Measurements from ENCODE around the gene TBX15. TPM values are rescaled to one million over a fixed set of nuclear protein-coding genes. Genes with fewer than 3 reads are reported as not detected.

Gene TBX15
- polyA plus RNA-seq, 1 donor (not counting 4 experiments of a cell fraction or from before 2014, with no cell fraction given), result not detected

DNA sequence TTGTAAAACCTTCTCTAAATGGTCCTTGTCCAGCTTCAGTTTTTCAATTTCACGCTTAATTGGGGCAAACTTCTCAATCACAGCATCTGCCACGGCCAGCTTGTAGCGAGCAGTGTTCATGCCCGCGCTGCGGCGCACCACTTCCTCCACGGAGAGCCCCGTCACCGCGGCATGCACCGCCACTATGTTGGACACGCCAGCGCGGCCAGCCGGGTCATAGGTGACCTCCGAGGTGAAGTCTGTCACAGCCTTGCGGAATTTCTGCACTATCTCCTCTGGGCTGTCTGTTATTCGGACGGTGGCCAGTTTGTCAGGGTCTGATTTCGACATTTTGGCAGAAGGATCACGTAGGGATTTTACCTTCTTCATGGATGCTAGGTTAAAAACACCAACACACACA lies 44.8 kb upstream of the TBX15 start:
- FAIRE-seq, result no peak
- TF ChIP-seq, protein P1, sequence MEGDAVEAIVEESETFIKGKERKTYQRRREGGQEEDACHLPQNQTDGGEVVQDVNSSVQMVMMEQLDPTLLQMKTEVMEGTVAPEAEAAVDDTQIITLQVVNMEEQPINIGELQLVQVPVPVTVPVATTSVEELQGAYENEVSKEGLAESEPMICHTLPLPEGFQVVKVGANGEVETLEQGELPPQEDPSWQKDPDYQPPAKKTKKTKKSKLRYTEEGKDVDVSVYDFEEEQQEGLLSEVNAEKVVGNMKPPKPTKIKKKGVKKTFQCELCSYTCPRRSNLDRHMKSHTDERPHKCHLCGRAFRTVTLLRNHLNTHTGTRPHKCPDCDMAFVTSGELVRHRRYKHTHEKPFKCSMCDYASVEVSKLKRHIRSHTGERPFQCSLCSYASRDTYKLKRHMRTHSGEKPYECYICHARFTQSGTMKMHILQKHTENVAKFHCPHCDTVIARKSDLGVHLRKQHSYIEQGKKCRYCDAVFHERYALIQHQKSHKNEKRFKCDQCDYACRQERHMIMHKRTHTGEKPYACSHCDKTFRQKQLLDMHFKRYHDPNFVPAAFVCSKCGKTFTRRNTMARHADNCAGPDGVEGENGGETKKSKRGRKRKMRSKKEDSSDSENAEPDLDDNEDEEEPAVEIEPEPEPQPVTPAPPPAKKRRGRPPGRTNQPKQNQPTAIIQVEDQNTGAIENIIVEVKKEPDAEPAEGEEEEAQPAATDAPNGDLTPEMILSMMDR (optimal IDR thresholded peaks at IDR 0.05 in 1 of 3, IDR thresholded peaks at IDR 0.05 in 1 of 3, conservative IDR thresholded peaks at IDR 0.05 in 1 of 3; ENCODE audit: extremely low read depth in 1 of 3, insufficient read depth in 2 of 3, low read length in 3 of 3), result no peak
- TF ChIP-seq EZH2 (IDR thresholded peaks at IDR 0.05; ENCODE audit: low read length), result no peak
- dilution Hi-C loops (cut with MboI; ENCODE audit: extremely low pct_ligation_motif_present, low sequenced_read_pairs), result no loop called here

DNA sequence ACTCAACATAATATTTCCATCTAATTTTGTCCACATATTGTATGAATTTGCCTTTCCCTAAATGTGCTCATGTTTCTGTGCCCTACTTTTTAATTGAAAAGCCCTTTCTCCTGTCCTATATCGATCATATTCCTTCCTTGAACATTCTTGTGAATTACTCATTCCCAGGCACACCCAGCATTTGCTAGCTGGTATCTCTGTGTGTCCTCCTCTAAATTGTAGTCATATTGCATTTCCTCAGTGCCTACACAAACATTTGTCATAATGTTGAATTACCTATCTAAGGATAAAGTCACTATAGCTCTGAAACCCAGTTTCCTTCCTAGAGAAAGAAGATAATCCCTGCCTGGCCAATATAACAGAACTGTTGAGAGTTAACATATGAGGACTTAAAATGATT lies 39.6 kb upstream of the TBX15 start:
- no peaks in the 10 kb centered on the region for H3K27me3 ChIP-seq (ENCODE audit: control insufficient read depth, extremely low read depth, insufficient read depth, low read length)
- DNase-seq (ENCODE audit: low read depth, low spot score) (no peak), FAIRE-seq (no peak)
- no peaks in the 10 kb centered on the region for H3K9me1 ChIP-seq (ENCODE audit: control insufficient read depth, extremely low read depth, insufficient read depth, low read length)
- no peak overlapping the region for H3K4me2 ChIP-seq (ENCODE audit: control insufficient read depth, extremely low read depth, insufficient read depth, low read depth, low read length)
- H4K20me1 ChIP-seq (ENCODE audit: control insufficient read depth, extremely low read depth, insufficient read depth, low read length), result no peaks in the 10 kb centered on the region
- H3K4me1 ChIP-seq (ENCODE audit: control insufficient read depth, extremely low read depth, insufficient read depth, low read length), result peaks cover 2% of the 10 kb centered on the region
- dilution Hi-C loops (cut with MboI; ENCODE audit: extremely low pct_ligation_motif_present, low sequenced_read_pairs), result no loop called here
- peaks cover 0 to 4% of the 10 kb centered on the region in 2 experiments for H3K36me3 ChIP-seq (ENCODE audit: control insufficient read depth in 2 of 2, extremely low read depth in 1 of 2, insufficient read depth in 2 of 2, low read length in 2 of 2)
- no peaks in the 10 kb centered on the region for H3K9me3 ChIP-seq (ENCODE audit: control insufficient read depth, low read depth, low read length)
- H3K4me3 ChIP-seq (ENCODE audit: control insufficient read depth in 2 of 3, extremely low read depth in 1 of 3, insufficient read depth in 2 of 3, low read depth in 1 of 3, low read length in 3 of 3), result no peak overlapping the region
- no peak overlapping the region for H3K27ac ChIP-seq (ENCODE audit: control insufficient read depth, insufficient read depth, low read length)
- H3K9ac ChIP-seq (ENCODE audit: control insufficient read depth, extremely low read depth, insufficient read depth, low read length), result no peak overlapping the region
- TF ChIP-seq, protein P1 (optimal IDR thresholded peaks at IDR 0.05 in 1 of 3, IDR thresholded peaks at IDR 0.05 in 1 of 3, conservative IDR thresholded peaks at IDR 0.05 in 1 of 3; ENCODE audit: extremely low read depth in 1 of 3, insufficient read depth in 2 of 3, low read length in 3 of 3), result no peak
- TF ChIP-seq EZH2 (IDR thresholded peaks at IDR 0.05; ENCODE audit: low read length), result no peak
- H3K79me2 ChIP-seq (ENCODE audit: control insufficient read depth, insufficient read depth, low read length), result no peaks in the 10 kb centered on the region
- no peak overlapping the region for H2AFZ ChIP-seq (ENCODE audit: control insufficient read depth, low read length)

More for the DNA sequence above, 44.8 kb upstream of the TBX15 start:
- Histone ChIP-seq H3K27me3 (ENCODE audit: control insufficient read depth, extremely low read depth, insufficient read depth, low read length) (no peaks in the 10 kb centered on the region), H3K9me3 (ENCODE audit: control insufficient read depth, low read depth, low read length) (no peaks in the 10 kb centered on the region), H3K27ac (ENCODE audit: control insufficient read depth, insufficient read depth, low read length) (no peak overlapping the region), H3K9me1 (ENCODE audit: control insufficient read depth, extremely low read depth, insufficient read depth, low read length) (no peaks in the 10 kb centered on the region), H3K9ac (ENCODE audit: control insufficient read depth, extremely low read depth, insufficient read depth, low read length) (no peak overlapping the region), H3K79me2 (ENCODE audit: control insufficient read depth, insufficient read depth, low read length) (no peaks in the 10 kb centered on the region), H3K4me1 (ENCODE audit: control insufficient read depth, extremely low read depth, insufficient read depth, low read length) (no peaks in the 10 kb centered on the region), H2AFZ (ENCODE audit: control insufficient read depth, low read length) (no peak overlapping the region), H3K4me3 (ENCODE audit: control insufficient read depth in 2 of 3, extremely low read depth in 1 of 3, insufficient read depth in 2 of 3, low read depth in 1 of 3, low read length in 3 of 3) (no peak overlapping the region), H4K20me1 (ENCODE audit: control insufficient read depth, extremely low read depth, insufficient read depth, low read length) (no peaks in the 10 kb centered on the region), H3K4me2 (ENCODE audit: control insufficient read depth, extremely low read depth, insufficient read depth, low read depth, low read length) (no peak overlapping the region), H3K36me3 (ENCODE audit: control insufficient read depth in 2 of 2, extremely low read depth in 1 of 2, insufficient read depth in 2 of 2, low read length in 2 of 2) (peaks cover 0 to 4% of the 10 kb centered on the region in 2 experiments)
- DNase-seq (ENCODE audit: low read depth, low spot score), result no peak
